Endothelial cell of umbilical vein (primary cell): Measurements from ENCODE around the gene PRSS57. TPM values are rescaled to one million over a fixed set of nuclear protein-coding genes. Genes with fewer than 3 reads are reported as not detected.

Experiments
- BruUV-seq: library from RNA; stranded (reverse); fragments of 400-500 nt; replicated peaks from 2 replicates; lab custom pipeline; 2021; lab: Mats Ljungman, UMichigan
- CTCF ChIA-PET: fragments of 300-600, 350-600 bp; sonication (Branson Sonifier 250); formaldehyde crosslinking; loops from one replicate; lab custom pipeline; 2021; ENCODE audit warnings: antibody characterized with exemption, inconsistent platforms; lab: Charles Lee
- POLR2A ChIA-PET: fragments of 300-600, 350-600 bp; sonication (Branson Sonifier 250); formaldehyde crosslinking; loops from one replicate; lab custom pipeline; 2021; ENCODE audit warnings: antibody characterized with exemption, inconsistent platforms; lab: Charles Lee
- DNase-seq: peaks from one replicate; pipeline ENCODE4 v3.0.0-alpha.2; 2011; ENCODE audit warnings: low read depth, low spot score
- FAIRE-seq: peaks from 2 replicates; lab custom pipeline; 2011; peaks lifted over from hg19 to GRCh38; lab: Jason Lieb, UNC
- H2AFZ ChIP-seq: 2 replicates; pipeline ENCODE4 v1.6.0; 2012; ENCODE audit warnings: low read depth, low read length, control low read depth, inconsistent platforms
- H3K27ac ChIP-seq: 2 replicates; pipeline ENCODE4 v1.5.1; 2011; ENCODE audit warnings: low read depth, mild to moderate bottlenecking, control low read depth, low read length, moderate library complexity; ENCODE audit not compliant: insufficient read depth
- H3K27me3 ChIP-seq, 2 experiments: 2 replicates each; pipeline versions ENCODE4 v1.6.0 to v1.6.1; 2011; ENCODE audit warnings: low read length in 2 of 2, mixed read lengths in 1 of 2; ENCODE audit not compliant: control insufficient read depth in 2 of 2, insufficient read depth in 2 of 2
- H3K36me3 ChIP-seq, 2 experiments: 2 replicates in 1 of 2; 3 replicates in 1 of 2; pipeline ENCODE4 v1.5.1; 2011; ENCODE audit warnings: low read length in 2 of 2, mild to moderate bottlenecking in 1 of 2, moderate library complexity in 1 of 2; ENCODE audit not compliant: control insufficient read depth in 2 of 2, insufficient read depth in 2 of 2; ENCODE audit errors: extremely low read depth in 1 of 2
- H3K4me1 ChIP-seq: 3 replicates; pipeline ENCODE4 v1.5.1; 2011; ENCODE audit warnings: mild to moderate bottlenecking, low read length; ENCODE audit not compliant: control insufficient read depth, insufficient read depth; ENCODE audit errors: extremely low read depth
- H3K4me2 ChIP-seq: 2 replicates; pipeline ENCODE4 v1.6.1; 2011; ENCODE audit warnings: low read length, control low read depth, mixed read lengths; ENCODE audit not compliant: insufficient read depth
- H3K4me3 ChIP-seq, 3 experiments: fragments of 200-600 bp in 1 of 3; sonication (generic), shearing (Covaris generic) in 1 of 3; replicated peaks in 1 of 3; 2 replicates each; pipeline ENCODE4 v1.5.1; 2011 to 2016; ENCODE audit warnings: control low read depth in 3 of 3, low read length in 3 of 3, mild to moderate bottlenecking in 2 of 3, inconsistent platforms in 1 of 3, low read depth in 1 of 3, moderate library complexity in 1 of 3; ENCODE audit not compliant: insufficient read depth in 1 of 3
- H3K79me2 ChIP-seq: 2 replicates; pipeline ENCODE4 v1.6.0; 2012; ENCODE audit warnings: low read length, inconsistent platforms; ENCODE audit not compliant: control insufficient read depth, insufficient read depth
- H3K9ac ChIP-seq: replicated peaks from 2 replicates; pipeline ENCODE3; 2011; ENCODE audit warnings: low read length, control low read depth; ENCODE audit not compliant: insufficient read depth; ENCODE audit errors: extremely low read depth
- H3K9me1 ChIP-seq: replicated peaks from 3 replicates; pipeline ENCODE4 v1.6.0; 2011; ENCODE audit warnings: mild to moderate bottlenecking, low read length; ENCODE audit not compliant: control insufficient read depth, insufficient read depth; ENCODE audit errors: extremely low read depth
- H3K9me3 ChIP-seq: replicated peaks from 2 replicates; pipeline ENCODE4 v1.5.1; 2012; ENCODE audit warnings: low read length, inconsistent platforms; ENCODE audit not compliant: control insufficient read depth, insufficient read depth
- H4K20me1 ChIP-seq: replicated peaks from 2 replicates; pipeline ENCODE3; 2011; ENCODE audit warnings: mild to moderate bottlenecking, low read length; ENCODE audit not compliant: control insufficient read depth, insufficient read depth; ENCODE audit errors: extremely low read depth
- CTCF ChIP-seq, 2 donors: IDR thresholded peaks; 1 replicate in 1 of 2; 2 replicates in 1 of 2; pipeline ENCODE4 v1.5.1; 2011; ENCODE audit warnings: low read length in 2 of 2, mild to moderate bottlenecking in 2 of 2, moderate library complexity in 2 of 2, control low read depth in 1 of 2, inconsistent platforms in 1 of 2, low read depth in 1 of 2; ENCODE audit not compliant: insufficient read depth in 1 of 2; ENCODE audit errors: extremely low read depth in 1 of 2
- EZH2 ChIP-seq: IDR thresholded peaks from 2 replicates; pipeline ENCODE4 v1.6.1; 2012; ENCODE audit warnings: borderline replicate concordance, low read depth, mild to moderate bottlenecking, moderate library complexity, low read length, inconsistent platforms; ENCODE audit not compliant: severe bottlenecking
- FOS ChIP-seq: IDR thresholded peaks from 2 replicates; pipeline ENCODE4 v1.6.1; 2011; ENCODE audit warnings: mild to moderate bottlenecking, low read length, moderate library complexity, borderline replicate concordance; ENCODE audit not compliant: insufficient read depth
- GATA2 ChIP-seq: IDR thresholded peaks from 2 replicates; pipeline ENCODE4 v1.7.0; 2011; ENCODE audit warnings: low read depth, mild to moderate bottlenecking, moderate library complexity, mixed read lengths, low read length; ENCODE audit not compliant: insufficient read length, insufficient read depth
- JUN ChIP-seq: IDR thresholded peaks from 2 replicates; pipeline ENCODE4 v1.6.1; 2011; ENCODE audit warnings: borderline replicate concordance, low read depth; ENCODE audit not compliant: insufficient read length, insufficient read depth
- MAX ChIP-seq: IDR thresholded peaks from 2 replicates; pipeline ENCODE4 v1.6.1; 2011; ENCODE audit not compliant: insufficient read depth, insufficient read length
- MYC ChIP-seq: IDR thresholded peaks from one replicate; pipeline ENCODE4 v1.6.1; 2011; ENCODE audit warnings: mild to moderate bottlenecking, low read depth, low read length
- POLR2A ChIP-seq: IDR thresholded peaks from 2 replicates; pipeline ENCODE4 v1.6.1; 2012; ENCODE audit warnings: low read depth, mild to moderate bottlenecking, control low read depth, low read length
- POLR2AphosphoS5 ChIP-seq: IDR thresholded peaks from 2 replicates; pipeline ENCODE4 v1.6.1; 2012; ENCODE audit warnings: low read depth, mild to moderate bottlenecking, control low read depth, low read length, moderate library complexity; ENCODE audit not compliant: insufficient read depth
- dilution Hi-C: fragments of 300-500 bp; cut with MboI; formaldehyde crosslinking; loops from one replicate; pipeline ENCODE4 v1.15.0; 2019; ENCODE audit warnings: low sequenced_read_pairs; ENCODE audit not compliant: extremely low pct_ligation_motif_present
- intact Hi-C: fragments of 100-400 bp; cut with micrococcal nuclease; formaldehyde crosslinking; loops from one replicate; pipeline ENCODE4 v1.10.0; 2022
- polyA plus RNA-seq, 4 experiments: library from polyadenylated mRNA; depleted of rRNA in 3 of 4; stranded (reverse) in 3 of 4; unstranded in 1 of 4; fragments of >200 nt; gene quantifications; 2 replicates each; pipeline versions ENCODE4 v1.2.1 to v1.2.3, GENCODE V29; 2011 to 2012; ENCODE audit warnings: missing spikeins in 1 of 4
- total RNA-seq: library from RNA; stranded (reverse); gene quantifications from 2 replicates; pipeline ENCODE4 v1.2.3, GENCODE V29; 2021

The PRSS57 gene
- total and polyA plus RNA-seq, 2 donors (not counting 3 experiments of a cell fraction or from before 2014, with no cell fraction given), result not detected

- Histone ChIP-seq H2AFZ (no peak overlapping the region), H3K9me1 (no peaks in the 10 kb centered on the region), H3K9ac (no peak overlapping the region), H3K27me3 (no peaks in the 10 kb centered on the region), H3K4me3 (no peak overlapping the region), H3K4me1 (peaks cover 5% of the 10 kb centered on the region), H3K79me2 (no peaks in the 10 kb centered on the region), H3K36me3 (no peaks in the 10 kb centered on the region), H3K9me3 (no peaks in the 10 kb centered on the region), H4K20me1 (no peaks in the 10 kb centered on the region), H3K4me2 (no peak overlapping the region), H3K27ac (no peak overlapping the region)
- DNase-seq (no peak), FAIRE-seq (no peak)
- TF ChIP-seq POLR2AphosphoS5, result no peak
- TF ChIP-seq FOS, result no peak
- TF ChIP-seq CTCF (IDR thresholded peaks at IDR 0.05; ENCODE audit: extremely low read depth in 1 of 2, insufficient read depth in 1 of 2, low read depth in 1 of 2, low read length in 2 of 2), result no peak
- ChIA-PET POLR2A (interaction anchor here (0.7 kb wide), 1 partner anchor 91 kb away, joined by 7 read pairs; no protein-coding TSS in a partner anchor), CTCF (interaction anchor here (0.8 to 1.2 kb wide), 2 partner anchors 11 to 16 kb away, joined by 3 to 8 read pairs; no protein-coding TSS in a partner anchor)
- dilution Hi-C loops, result no loop called here
- BruUV-seq, result no TSS peak
- intact Hi-C loops, result no loop called here
Measured at GRCh38 chr19:723247-723646, 28.0 kb upstream of the PRSS57 start.

- DNase-seq, result no peak
- intact Hi-C loops (no loop called here), dilution Hi-C loops (no loop called here)
- Histone ChIP-seq H3K9me1 (no peaks in the 10 kb centered on the region), H3K79me2 (no peaks in the 10 kb centered on the region), H3K36me3 (no peaks in the 10 kb centered on the region), H3K4me3 (no peak overlapping the region), H3K9ac (no peak overlapping the region), H3K9me3 (no peaks in the 10 kb centered on the region), H2AFZ (no peak overlapping the region), H3K27me3 (no peaks in the 10 kb centered on the region), H4K20me1 (no peaks in the 10 kb centered on the region), H3K27ac (no peak overlapping the region), H3K4me1 (peaks cover under 1% of the 10 kb centered on the region), H3K4me2 (no peak overlapping the region)
- FAIRE-seq, result no peak
- TF ChIP-seq CTCF (IDR thresholded peaks at IDR 0.05; ENCODE audit: extremely low read depth in 1 of 2, insufficient read depth in 1 of 2, low read depth in 1 of 2, low read length in 2 of 2) (no peak), JUN (no peak), FOS (no peak), MYC (no peak), POLR2A (no peak), EZH2 (no peak), GATA2 (no peak), MAX (no peak), POLR2AphosphoS5 (no peak)
- no TSS peak for BruUV-seq
- ChIA-PET CTCF (interaction anchor here (1.2 to 2.1 kb wide), 2 partner anchors 11 to 12 kb away, joined by 8 to 10 read pairs; no protein-coding TSS in a partner anchor), POLR2A (no interaction called here)
Measured at GRCh38 chr19:722553-723101, 27.4 kb upstream of the PRSS57 start.
